Loucy (cell line): ENCODE data around the gene RASSF9.

Source experiments
- CTCF ChIP-seq: fragments of 200-600 bp; sonication (generic); conservative IDR thresholded peaks from 2 replicates; pipeline ENCODE4 v1.5.1; 2014; ENCODE audit warnings: mild to moderate bottlenecking, antibody characterized with exemption, low read length
- EZH2phosphoT487 ChIP-seq: fragments of 200-600 bp; IDR thresholded peaks from 2 replicates; pipeline ENCODE4 v1.6.1; 2018; ENCODE audit warnings: antibody characterized with exemption, mild to moderate bottlenecking, moderate library complexity, borderline replicate concordance

GRCh38 chr12:85765453-85765869 is 70.7 kb downstream of the RASSF9 start:
- TF ChIP-seq CTCF (no peak), EZH2phosphoT487 (no peak)
